GM21576 (cell line): ENCODE results near the gene LRBA.
"Not testable (repeated sequence)": the region's sequence is repeated elsewhere in the genome, so short reads cannot be mapped to it uniquely, and the experiment has no call there.

Experiments used
- ATAC-seq: cut with Tn5 transposase; IDR thresholded peaks from one replicate; pipeline ENCODE4 v1.9.1; 2021; ENCODE audit warnings: mild to moderate bottlenecking, moderate library complexity; ENCODE audit not compliant: unreplicated experiment

The LRBA gene

GRCh38 chr4:150765216-150765615 is 249.9 kb downstream of the LRBA start:
- ATAC-seq: no peak

GRCh38 chr4:150751648-150752047 is 263.4 kb downstream of the LRBA start:
- no peak for ATAC-seq

GRCh38 chr4:150750824-150751223 is 264.3 kb downstream of the LRBA start:
- ATAC-seq: no peak

GRCh38 chr4:150746156-150746555 is 268.9 kb downstream of the LRBA start:
- no peak for ATAC-seq

GRCh38 chr4:150744570-150744969 is 270.5 kb downstream of the LRBA start:
- ATAC-seq: no peak

GRCh38 chr4:150743564-150744342 is 271.3 kb downstream of the LRBA start:
- ATAC-seq: no peak

- ATAC-seq: not testable (repeated sequence)
Observed at GRCh38 chr4:150742930-150743329, 272.2 kb downstream of the LRBA start.

GRCh38 chr4:150739591-150739990 is 275.5 kb downstream of the LRBA start:
- no peak for ATAC-seq

GRCh38 chr4:150725957-150726523 is 289.0 kb downstream of the LRBA start:
- no peak for ATAC-seq

- no peak for ATAC-seq
Observed at GRCh38 chr4:150723727-150724411, 291.2 kb downstream of the LRBA start.

GRCh38 chr4:150722908-150723362 is 292.1 kb downstream of the LRBA start:
- no peak for ATAC-seq

- ATAC-seq: no peak
Observed at GRCh38 chr4:150720973-150721518, 294.0 kb downstream of the LRBA start.

- ATAC-seq: no peak
Observed at GRCh38 chr4:150717952-150718351, 297.1 kb downstream of the LRBA start.

GRCh38 chr4:150714462-150715438 is 300.3 kb downstream of the LRBA start:
- no peak for ATAC-seq

GRCh38 chr4:150713251-150713650 is 301.8 kb downstream of the LRBA start:
- ATAC-seq: no peak

- no peak for ATAC-seq
Observed at GRCh38 chr4:150710770-150711375, 304.2 kb downstream of the LRBA start.

- ATAC-seq: no peak
Observed at GRCh38 chr4:150708004-150708403, 307.1 kb downstream of the LRBA start.

- ATAC-seq: no peak
Observed at GRCh38 chr4:150699599-150699998, 315.5 kb downstream of the LRBA start.

GRCh38 chr4:150695162-150695561 is 319.9 kb downstream of the LRBA start:
- no peak for ATAC-seq

- ATAC-seq: no peak
Observed at GRCh38 chr4:150694438-150694837, 320.6 kb downstream of the LRBA start.
